HepG2 (cell line): ENCODE data around the gene PLXND1. TPM values are rescaled to one million over a fixed set of nuclear protein-coding genes. Genes with fewer than 3 reads are reported as not detected.

Source experiments
- ATAC-seq: fragments of 200-7000 bp; cut with Tn5 transposase; 3 replicates; pipeline ENCODE4 v1.9.1; 2020; ENCODE audit warnings: mild to moderate bottlenecking, moderate library complexity
- BruUV-seq: library from RNA; stranded (reverse); fragments of 400-500 nt; replicated peaks from 2 replicates; lab custom pipeline; 2021; lab: Mats Ljungman, UMichigan
- CTCF ChIA-PET: fragments of 300-600 bp; formaldehyde crosslinking; extraction: SDS; loops from one replicate; lab custom pipeline; 2021; ENCODE audit warnings: low total read pairs, inconsistent platforms, low intra/inter-chr PET ratio; lab: Yijun Ruan, JAX
- POLR2A ChIA-PET: fragments of 350-600 bp; sonication (Branson Sonifier 250); formaldehyde crosslinking; loops from one replicate; lab custom pipeline; 2020; ENCODE audit warnings: antibody characterized with exemption, inconsistent platforms; lab: Yijun Ruan, JAX
- DNase-seq: peaks from one replicate; pipeline ENCODE4 v3.0.0-alpha.2; 2015; ENCODE audit warnings: low spot score
- FAIRE-seq: peaks from 3 replicates; lab custom pipeline; 2011; peaks lifted over from hg19 to GRCh38; lab: Jason Lieb, UNC
- H2AFZ ChIP-seq: one replicate; pipeline ENCODE4 v1.6.1; 2011; ENCODE audit warnings: low read length, inconsistent platforms
- H3K27ac ChIP-seq: fragments of 300-600 bp; 3 replicates; pipeline ENCODE4 v1.8.0; 2011; ENCODE audit warnings: mixed run types, mild to moderate bottlenecking, mixed read lengths, low read length, inconsistent platforms; ENCODE audit not compliant: insufficient read depth; ENCODE audit errors: extremely low read length
- H3K27me3 ChIP-seq, 2 experiments: fragments of 200-600 bp in 1 of 2; 2 replicates in 1 of 2; 3 replicates in 1 of 2; pipeline versions ENCODE4 v1.6.0 to v1.8.0; 2011; ENCODE audit warnings: low read length in 2 of 2, mild to moderate bottlenecking in 2 of 2, moderate library complexity in 2 of 2, inconsistent platforms in 1 of 2; ENCODE audit not compliant: insufficient read depth in 2 of 2, control insufficient read depth in 1 of 2
- H3K36me3 ChIP-seq, 2 experiments: fragments of 200-600 bp in 1 of 2; replicated peaks in 1 of 2; 2 replicates in 1 of 2; 3 replicates in 1 of 2; pipeline versions ENCODE4 v1.5.1 to v1.8.0; 2011; ENCODE audit warnings: low read length in 2 of 2, inconsistent platforms in 1 of 2; ENCODE audit not compliant: insufficient read depth in 2 of 2, control insufficient read depth in 1 of 2
- H3K4me1 ChIP-seq: 2 replicates; pipeline ENCODE4 v1.5.1; 2012; ENCODE audit warnings: low read length, inconsistent platforms; ENCODE audit not compliant: insufficient read depth
- H3K4me2 ChIP-seq: 2 replicates; pipeline ENCODE4 v1.6.0; 2011; ENCODE audit warnings: low read depth, low read length, inconsistent platforms
- H3K4me3 ChIP-seq, 3 experiments: fragments of 200-600 bp in 1 of 3; sonication (generic), shearing (Covaris generic) in 1 of 3; replicated peaks in 1 of 3; 2 replicates each; pipeline ENCODE4 v1.5.1; 2011 to 2016; ENCODE audit warnings: low read length in 3 of 3, inconsistent platforms in 2 of 3, low read depth in 2 of 3, mild to moderate bottlenecking in 2 of 3, control low read depth in 1 of 3, mixed read lengths in 1 of 3; ENCODE audit not compliant: insufficient read depth in 1 of 3
- H3K79me2 ChIP-seq: one replicate; pipeline ENCODE4 v1.6.1; 2011; ENCODE audit warnings: low read length, inconsistent platforms; ENCODE audit not compliant: insufficient read depth
- H3K9ac ChIP-seq: 2 replicates; pipeline ENCODE4 v1.6.0; 2011; ENCODE audit warnings: mild to moderate bottlenecking, low read depth, low read length, inconsistent platforms; ENCODE audit not compliant: insufficient read depth
- H3K9me3 ChIP-seq: 2 replicates; pipeline ENCODE4 v1.5.1; 2012; ENCODE audit warnings: mild to moderate bottlenecking, low read length
- H4K20me1 ChIP-seq: 2 replicates; pipeline ENCODE4 v1.6.0; 2011; ENCODE audit warnings: inconsistent platforms, mild to moderate bottlenecking, low read length, moderate library complexity; ENCODE audit not compliant: insufficient read depth
- NFIC ChIP-seq: IDR thresholded peaks from 2 replicates; pipeline ENCODE4 v1.6.1; 2012; ENCODE audit warnings: mild to moderate bottlenecking, low read length, inconsistent platforms
- TCF12 ChIP-seq, 2 experiments: fragments of 450-650 bp in 1 of 2; sonication (generic) in 1 of 2; formaldehyde crosslinking in 1 of 2; IDR thresholded peaks; 2 replicates each; pipeline versions ENCODE4 v1.6.1 to v1.8.0; 2017 to 2022; ENCODE audit warnings: antibody characterized with exemption in 1 of 2, mild to moderate bottlenecking in 1 of 2, missing genetic modification reagents in 1 of 2, moderate library complexity in 1 of 2
- ZBED4 ChIP-seq: sonication (generic); formaldehyde crosslinking; IDR thresholded peaks from 2 replicates; pipeline ENCODE4 v1.4.0; 2020; ENCODE audit warnings: missing genetic modification reagents, borderline replicate concordance
- ZNF558 ChIP-seq: sonication (generic); formaldehyde crosslinking; IDR thresholded peaks from 2 replicates; pipeline ENCODE4 v1.9.0; 2022; ENCODE audit warnings: mild to moderate bottlenecking, missing genetic modification reagents, borderline replicate concordance
- WGBS: methylation state at CpG from one replicate; pipeline ENCODE4 v1.1.6; 2017; ENCODE audit warnings: low lambda C conversion rate; 5-methylcytosine and 5-hydroxymethylcytosine counted together
- in situ Hi-C: cut with HindIII; loops from 2 replicates; pipeline ENCODE4 v1.10.0; 2017; ENCODE audit warnings: low pct_unique_long_range_greater_than_20kb; ENCODE audit not compliant: extremely low pct_ligation_motif_present
- intact Hi-C: fragments of 100-400 bp; cut with micrococcal nuclease; formaldehyde crosslinking; loops from one replicate; pipeline ENCODE4 v1.10.0; 2022; ENCODE audit not compliant: unreplicated experiment
- polyA plus RNA-seq, 8 experiments: library from polyadenylated mRNA; depleted of rRNA in 3 of 8; stranded (reverse) in 7 of 8; unstranded in 1 of 8; fragments of >200 nt; fragmentation: Illumina TruSeq in 4 of 8; extraction: Trizol in 4 of 8; gene quantifications; 2 replicates each; pipeline versions ENCODE4 v1.2.1 to v1.2.3, GENCODE V29; 2011 to 2016; ENCODE audit warnings: low read depth in 4 of 8, missing spikeins in 1 of 8, mixed read lengths in 1 of 8; ENCODE audit not compliant: insufficient read depth in 1 of 8
- total RNA-seq, 5 experiments: library from RNA; depleted of rRNA; stranded (reverse); fragments of >200 nt; fragmentation: Illumina TruSeq; extraction: Trizol; gene quantifications; 2 replicates each; pipeline ENCODE4 v1.2.3, GENCODE V29; 2016; ENCODE audit warnings: low read depth in 1 of 5

Gene PLXND1
- total and polyA plus RNA-seq, 2 of the 13 experiments (the other 11 are each of a cell fraction or from before 2014, with no cell fraction given), result 15.9 to 42.0 TPM

DNA sequence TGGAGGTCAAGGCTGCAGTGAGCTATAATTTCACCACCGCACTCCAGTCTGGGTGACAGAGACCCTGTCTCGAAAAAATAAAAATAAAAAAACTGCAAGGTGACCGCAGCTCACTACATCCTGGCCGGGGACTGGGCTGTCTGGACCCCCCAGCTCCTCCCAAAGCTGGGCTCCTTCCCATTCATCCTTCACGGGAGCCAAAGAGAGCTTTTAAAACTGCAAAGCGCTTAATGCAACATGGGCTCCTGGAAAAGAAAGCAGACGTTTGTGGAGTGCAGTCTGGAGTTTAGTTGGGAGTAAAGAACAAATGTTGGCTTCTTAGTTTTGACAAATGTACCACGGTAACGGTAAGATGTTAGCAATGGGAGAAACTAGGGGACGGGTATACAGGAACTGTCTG is 12.1 kb downstream of the PLXND1 start:
- ChIA-PET POLR2A (interaction anchor here (0.6 to 5.7 kb wide), 13 partner anchors 9 to 205 kb away, joined by 3 to 107 read pairs (median 12); partner anchors contain the start of genes MBD4 and PLXND1), CTCF (no interaction called here)
- Histone ChIP-seq H3K27me3 (no peaks in the 10 kb centered on the region), H3K9me3 (no peaks in the 10 kb centered on the region), H3K79me2 (peaks cover 66% of the 10 kb centered on the region), H3K27ac (peak overlapping the region; percentile 94), H3K36me3 (peaks cover 3 to 5% of the 10 kb centered on the region in 2 experiments), H3K4me2 (peak overlapping the region; percentile 85), H3K9ac (peak overlapping the region; percentile 73), H3K4me3 (peak overlapping the region; percentile 32 to 70 (median 49); a peak in 5 of 6 replicates)
- ATAC-seq, result no peak
- no TSS peak for BruUV-seq
- 7% methylated on average over 10 of the region's 10 CpGs for WGBS
- intact Hi-C loops (loop anchor here (1.0 kb wide), 2 partner anchors 18 to 104 kb away; no protein-coding TSS in a partner anchor), in situ Hi-C loops (no loop called here)
- TF ChIP-seq ZBED4 (no peak), TCF12 (IDR thresholded peaks at IDR 0.05) (no peak), TCF12 (CRISPR knock-in tag; IDR thresholded peaks at IDR 0.05) (0 out of 2 replicates have a peak, but pooled peaks have one; percentile 6), NFIC (peak; percentile 4; the same call in 1 of the 2 replicates), ZNF558 (CRISPR knock-in tag) (0 out of 2 replicates have a peak, but pooled peaks have one; percentile 61)
- TF ChIP-seq, all 625 proteins: peak for 3
- DNase-seq (no peak), FAIRE-seq (no peak)
- no peak overlapping the region for H2AFZ ChIP-seq
- peaks cover 87% of the 10 kb centered on the region for H3K4me1 ChIP-seq
- no peaks in the 10 kb centered on the region for H4K20me1 ChIP-seq
